GM23338 (cell line): ENCODE results near the gene CDK5.

Experiments used
- ETS1 ChIP-seq: IDR thresholded peaks from 2 replicates; pipeline ENCODE4 v1.6.1; 2016; ENCODE audit warnings: antibody characterized with exemption
- EZH2 ChIP-seq: fragments of 200-600 bp; sonication (generic); IDR thresholded peaks from one replicate; pipeline ENCODE4 v1.8.0; 2017; ENCODE audit warnings: antibody characterized with exemption, mild to moderate bottlenecking, low read depth; ENCODE audit not compliant: unreplicated experiment
- EZH2phosphoT487 ChIP-seq: fragments of 200-600 bp; sonication (generic); IDR thresholded peaks from one replicate; pipeline ENCODE4 v1.8.1; 2018; ENCODE audit warnings: antibody characterized with exemption; ENCODE audit not compliant: unreplicated experiment
- POLR2AphosphoS5 ChIP-seq: IDR thresholded peaks from 2 replicates; pipeline ENCODE4 v1.6.1; 2016; ENCODE audit warnings: antibody characterized with exemption, low read depth
- ZNF114 ChIP-seq: fragments of 250-450 bp; sonication (Bioruptor Pico); IDR thresholded peaks from 2 replicates; pipeline ENCODE4 v1.5.0; 2020; ENCODE audit warnings: mild to moderate bottlenecking, moderate library complexity
- ZNF331 ChIP-seq: fragments of 250-450 bp; sonication (Bioruptor Pico); IDR thresholded peaks from 2 replicates; pipeline ENCODE4 v1.5.0; 2020; ENCODE audit warnings: low read depth, mild to moderate bottlenecking, moderate library complexity
- TF ChIP-seq, protein P1 (sequence below), 2 experiments: fragments of 200-600 bp in 1 of 2; sonication (generic) in 1 of 2; conservative IDR thresholded peaks; 2 replicates each; pipeline versions ENCODE4 v1.5.1 to v1.6.1; 2016 to 2017; ENCODE audit warnings: antibody characterized with exemption in 2 of 2, low read depth in 2 of 2, mild to moderate bottlenecking in 2 of 2, moderate library complexity in 1 of 2

GRCh38 chr7:151086802-151087244 is 29.1 kb upstream of the CDK5 start:
- TF ChIP-seq EZH2: peak; percentile 76
- no peak for TF ChIP-seq ZNF331
- TF ChIP-seq ETS1: no peak
- TF ChIP-seq, protein P1, sequence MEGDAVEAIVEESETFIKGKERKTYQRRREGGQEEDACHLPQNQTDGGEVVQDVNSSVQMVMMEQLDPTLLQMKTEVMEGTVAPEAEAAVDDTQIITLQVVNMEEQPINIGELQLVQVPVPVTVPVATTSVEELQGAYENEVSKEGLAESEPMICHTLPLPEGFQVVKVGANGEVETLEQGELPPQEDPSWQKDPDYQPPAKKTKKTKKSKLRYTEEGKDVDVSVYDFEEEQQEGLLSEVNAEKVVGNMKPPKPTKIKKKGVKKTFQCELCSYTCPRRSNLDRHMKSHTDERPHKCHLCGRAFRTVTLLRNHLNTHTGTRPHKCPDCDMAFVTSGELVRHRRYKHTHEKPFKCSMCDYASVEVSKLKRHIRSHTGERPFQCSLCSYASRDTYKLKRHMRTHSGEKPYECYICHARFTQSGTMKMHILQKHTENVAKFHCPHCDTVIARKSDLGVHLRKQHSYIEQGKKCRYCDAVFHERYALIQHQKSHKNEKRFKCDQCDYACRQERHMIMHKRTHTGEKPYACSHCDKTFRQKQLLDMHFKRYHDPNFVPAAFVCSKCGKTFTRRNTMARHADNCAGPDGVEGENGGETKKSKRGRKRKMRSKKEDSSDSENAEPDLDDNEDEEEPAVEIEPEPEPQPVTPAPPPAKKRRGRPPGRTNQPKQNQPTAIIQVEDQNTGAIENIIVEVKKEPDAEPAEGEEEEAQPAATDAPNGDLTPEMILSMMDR (conservative IDR thresholded peaks at IDR 0.05; ENCODE audit: low read depth in 2 of 2): no peak
- TF ChIP-seq EZH2phosphoT487: no peak
- no peak for TF ChIP-seq POLR2AphosphoS5
- TF ChIP-seq ZNF114 (CRISPR knock-in tag): no peak
